Skeletal muscle tissue (tissue), 4 donors: ENCODE results near the gene DIP2C. TPM values are rescaled to one million over a fixed set of nuclear protein-coding genes. Genes with fewer than 3 reads are reported as not detected.

Experiments
- H3K27ac ChIP-seq: one replicate; pipeline ENCODE4 v1.7.0; 2013; ENCODE audit warnings: mild to moderate bottlenecking, low read depth, low read length, inconsistent platforms
- H3K27me3 ChIP-seq, 3 donors: one replicate each; pipeline ENCODE4 v1.7.0; 2013; ENCODE audit warnings: low read length in 3 of 3; ENCODE audit not compliant: control insufficient read depth in 3 of 3, insufficient read depth in 3 of 3
- H3K36me3 ChIP-seq, 3 donors: one replicate each; pipeline ENCODE4 v1.7.0; 2013; ENCODE audit warnings: low read length in 3 of 3; ENCODE audit not compliant: control insufficient read depth in 3 of 3, insufficient read depth in 3 of 3
- H3K4me1 ChIP-seq, 3 donors: one replicate each; pipeline ENCODE4 v1.7.0; 2013; ENCODE audit warnings: low read length in 3 of 3, mild to moderate bottlenecking in 3 of 3; ENCODE audit not compliant: control insufficient read depth in 3 of 3, insufficient read depth in 3 of 3
- H3K4me3 ChIP-seq, 3 donors: one replicate each; pipeline ENCODE4 v1.7.0; 2013; ENCODE audit warnings: low read length in 3 of 3
- H3K9ac ChIP-seq, 3 donors: one replicate each; pipeline ENCODE4 v1.7.0; 2013; ENCODE audit warnings: low read length in 3 of 3, mild to moderate bottlenecking in 3 of 3, moderate library complexity in 2 of 3, low read depth in 1 of 3
- H3K9me3 ChIP-seq, 3 donors: one replicate each; pipeline ENCODE4 v1.7.0; 2013; ENCODE audit warnings: low read length in 3 of 3; ENCODE audit not compliant: control insufficient read depth in 3 of 3
- total RNA-seq: library from RNA; depleted of rRNA; stranded (reverse); fragments of >200 nt; gene quantifications from one replicate; pipeline ENCODE4 v1.2.3, GENCODE V29; 2014
- donor health status: Osteomylitis.

The DIP2C gene
- total RNA-seq, 1 donor from 2014 or later = 18.8 TPM

- H3K9me3 ChIP-seq = no peaks in the 10 kb centered on the region
- H3K27ac ChIP-seq = no peak overlapping the region
- H3K36me3 ChIP-seq = peaks cover 10 to 16% (median 12%) of the 10 kb centered on the region in 3 donors
- no peak overlapping the region for H3K9ac ChIP-seq
- H3K27me3 ChIP-seq = no peaks in the 10 kb centered on the region
- no peak overlapping the region for H3K4me3 ChIP-seq
- peaks cover 0 to 3% (median 3%) of the 10 kb centered on the region in 3 donors for H3K4me1 ChIP-seq
Observed at GRCh38 chr10:311901-312665, 377.4 kb downstream of the DIP2C start.

- Histone ChIP-seq H3K9me3 (no peaks in the 10 kb centered on the region), H3K27ac (no peak overlapping the region), H3K36me3 (peaks cover 8 to 16% (median 12%) of the 10 kb centered on the region in 3 donors), H3K4me3 (no peak overlapping the region), H3K9ac (no peak overlapping the region), H3K27me3 (no peaks in the 10 kb centered on the region), H3K4me1 (peaks cover 0 to 3% (median 3%) of the 10 kb centered on the region in 3 donors)
Observed at GRCh38 chr10:310976-311639, 378.4 kb downstream of the DIP2C start.

DNA sequence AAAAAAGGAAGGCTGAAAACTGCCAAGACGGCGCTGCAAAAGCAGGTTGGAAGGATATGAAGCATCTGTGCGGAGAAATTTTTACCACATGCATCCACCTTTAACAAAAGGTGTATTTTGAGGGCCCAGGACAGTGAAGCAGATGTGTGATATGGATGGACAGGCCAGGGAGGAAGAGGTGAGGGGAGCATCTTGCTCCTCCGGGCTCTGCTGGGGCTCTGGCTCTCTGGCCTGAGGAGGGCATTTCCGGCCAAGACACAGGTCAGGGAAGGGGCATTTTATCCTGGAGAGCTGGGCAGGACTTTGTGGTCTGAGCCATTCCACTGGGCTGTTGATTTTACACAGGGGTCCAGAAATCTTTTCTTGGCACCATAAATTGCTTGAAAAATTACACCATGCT, 379.1 kb downstream of the DIP2C start:
- H3K4me3 ChIP-seq = no peak overlapping the region
- H3K27ac ChIP-seq = no peak overlapping the region
- H3K4me1 ChIP-seq = peaks cover 0 to 3% (median 3%) of the 10 kb centered on the region in 3 donors
- no peaks in the 10 kb centered on the region for H3K9me3 ChIP-seq
- H3K27me3 ChIP-seq = no peaks in the 10 kb centered on the region
- H3K9ac ChIP-seq = no peak overlapping the region
- peaks cover 8 to 18% (median 12%) of the 10 kb centered on the region in 3 donors for H3K36me3 ChIP-seq

- Histone ChIP-seq H3K9me3 (no peaks in the 10 kb centered on the region), H3K9ac (no peak overlapping the region), H3K36me3 (peaks cover 8 to 23% (median 13%) of the 10 kb centered on the region in 3 donors), H3K4me1 (peaks cover 0 to 3% (median 3%) of the 10 kb centered on the region in 3 donors), H3K27ac (no peak overlapping the region), H3K4me3 (no peak overlapping the region), H3K27me3 (no peaks in the 10 kb centered on the region)
Observed at GRCh38 chr10:308572-309085, 380.8 kb downstream of the DIP2C start.

GRCh38 chr10:308101-308500, 381.4 kb downstream of the DIP2C start:
- Histone ChIP-seq H3K27ac (no peak overlapping the region), H3K36me3 (peaks cover 8 to 23% (median 13%) of the 10 kb centered on the region in 3 donors), H3K4me1 (peaks cover 0 to 3% (median 3%) of the 10 kb centered on the region in 3 donors), H3K9ac (no peak overlapping the region), H3K9me3 (no peaks in the 10 kb centered on the region), H3K27me3 (no peaks in the 10 kb centered on the region), H3K4me3 (no peak overlapping the region)

- H3K36me3 ChIP-seq = peaks cover 11 to 27% (median 14%) of the 10 kb centered on the region in 3 donors
- H3K27me3 ChIP-seq = no peaks in the 10 kb centered on the region
- H3K9ac ChIP-seq = no peak overlapping the region
- no peak overlapping the region for H3K27ac ChIP-seq
- H3K4me3 ChIP-seq = no peak overlapping the region
- H3K4me1 ChIP-seq = peaks cover 0 to 3% (median 3%) of the 10 kb centered on the region in 3 donors
- no peaks in the 10 kb centered on the region for H3K9me3 ChIP-seq
Observed at GRCh38 chr10:307659-308058, 381.8 kb downstream of the DIP2C start.

DNA sequence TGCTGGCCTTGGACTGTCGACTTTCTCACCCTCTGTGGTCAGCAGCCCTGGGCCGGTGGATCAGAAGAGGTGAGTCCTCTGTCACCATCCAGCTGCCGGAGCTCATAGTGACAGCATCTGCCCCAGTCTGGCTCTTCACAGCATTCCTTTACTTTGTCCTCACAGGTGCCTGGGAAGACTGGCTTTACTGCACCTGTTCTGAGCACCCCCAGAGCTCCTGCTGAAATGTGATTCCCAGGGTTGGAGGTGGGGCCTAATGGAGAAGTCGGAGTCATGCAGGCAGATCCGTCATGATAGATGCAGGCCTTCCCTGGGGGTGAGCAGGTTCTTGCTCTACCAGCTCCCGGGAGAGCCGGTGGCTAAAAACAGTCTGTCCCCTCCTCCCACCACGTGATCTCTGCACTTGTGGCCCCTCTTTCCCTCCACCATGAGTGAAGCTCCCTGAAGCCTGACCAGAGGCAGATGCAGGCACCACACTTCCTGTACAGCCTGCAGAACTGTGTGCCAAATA, 382.7 kb downstream of the DIP2C start:
- Histone ChIP-seq H3K27me3 (no peaks in the 10 kb centered on the region), H3K27ac (no peak overlapping the region), H3K36me3 (peaks cover 16 to 32% (median 19%) of the 10 kb centered on the region in 3 donors), H3K4me3 (no peak overlapping the region), H3K4me1 (peaks cover 0 to 3% (median 3%) of the 10 kb centered on the region in 3 donors), H3K9me3 (no peaks in the 10 kb centered on the region), H3K9ac (no peak overlapping the region)

- H3K9ac ChIP-seq = no peak overlapping the region
- H3K4me3 ChIP-seq = no peak overlapping the region
- no peaks in the 10 kb centered on the region for H3K9me3 ChIP-seq
- peaks cover 0 to 3% (median 3%) of the 10 kb centered on the region in 3 donors for H3K4me1 ChIP-seq
- no peak overlapping the region for H3K27ac ChIP-seq
- H3K27me3 ChIP-seq = no peaks in the 10 kb centered on the region
- peaks cover 16 to 32% (median 20%) of the 10 kb centered on the region in 3 donors for H3K36me3 ChIP-seq
Observed at GRCh38 chr10:306007-306674, 383.3 kb downstream of the DIP2C start.

DNA sequence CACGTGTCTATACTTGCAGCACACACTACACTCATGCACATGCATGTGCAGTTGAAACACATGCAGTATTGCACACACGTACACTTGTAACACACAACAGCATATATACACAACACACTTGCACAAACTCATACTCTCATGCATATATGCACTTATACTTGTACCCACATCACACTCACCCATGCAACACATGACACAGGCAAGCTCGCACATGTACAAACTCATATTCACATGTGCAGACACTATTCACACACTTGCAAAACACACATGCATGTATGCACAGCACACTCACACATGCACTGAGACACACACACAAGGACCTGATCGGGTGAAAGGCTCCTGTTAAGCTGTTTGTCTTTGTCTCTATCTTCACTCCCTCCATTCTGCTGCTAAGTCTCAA, 384.4 kb downstream of the DIP2C start:
- no peak overlapping the region for H3K27ac ChIP-seq
- no peaks in the 10 kb centered on the region for H3K27me3 ChIP-seq
- no peaks in the 10 kb centered on the region for H3K9me3 ChIP-seq
- peaks cover 18 to 32% (median 23%) of the 10 kb centered on the region in 3 donors for H3K36me3 ChIP-seq
- H3K4me3 ChIP-seq = no peak overlapping the region
- no peak overlapping the region for H3K9ac ChIP-seq
- H3K4me1 ChIP-seq = peaks cover 0 to 3% (median 3%) of the 10 kb centered on the region in 3 donors
